Naive thymus-derived CD4-positive, alpha-beta T cell (primary cell): Measurements from ENCODE around the gene GIGYF2. TPM values are rescaled to one million over a fixed set of nuclear protein-coding genes. Genes with fewer than 3 reads are reported as not detected.
"Not testable (repeated sequence)": the region's sequence is repeated elsewhere in the genome, so short reads cannot be mapped to it uniquely, and the experiment has no call there.

ENCODE experiments used
- ATAC-seq: fragments of 150-1000 bp; cut with Tn5 transposase; 2 replicates; pipeline ENCODE4 v1.10.0; 2021; ENCODE audit warnings: mild to moderate bottlenecking, moderate library complexity
- CTCF ChIA-PET: fragments of 350-600 bp; sonication (Branson Sonifier 250); formaldehyde crosslinking; loops from one replicate; lab custom pipeline; 2021; ENCODE audit warnings: antibody characterized with exemption; lab: Charles Lee
- POLR2A ChIA-PET: fragments of 350-600 bp; sonication (Branson Sonifier 250); formaldehyde crosslinking; loops from one replicate; lab custom pipeline; 2021; ENCODE audit warnings: antibody characterized with exemption, inconsistent platforms; lab: Charles Lee
- DNase-seq, 9 donors: peaks; one replicate each; pipeline versions ENCODE4 v3.0.0 to v3.0.0-alpha.2; 2020 to 2022; ENCODE audit warnings: mixed read lengths in 1 of 9
- H3K27ac ChIP-seq: one replicate; pipeline ENCODE4 v1.7.0; 2013; ENCODE audit warnings: mild to moderate bottlenecking, low read depth, low read length, moderate library complexity
- H3K27me3 ChIP-seq, 2 donors: one replicate each; pipeline ENCODE4 v1.7.0; 2013; ENCODE audit warnings: low read length in 2 of 2, mild to moderate bottlenecking in 2 of 2, moderate library complexity in 2 of 2; ENCODE audit not compliant: control insufficient read depth in 2 of 2, insufficient read depth in 2 of 2
- H3K36me3 ChIP-seq, 3 experiments: 1 replicate in 2 of 3; 2 replicates in 1 of 3; pipeline ENCODE4 v1.7.0; 2013; ENCODE audit warnings: low read length in 3 of 3, mild to moderate bottlenecking in 3 of 3, moderate library complexity in 1 of 3; ENCODE audit not compliant: insufficient read depth in 3 of 3, control insufficient read depth in 2 of 3
- H3K4me1 ChIP-seq, 2 donors: one replicate each; pipeline ENCODE4 v1.7.0; 2013; ENCODE audit warnings: low read length in 2 of 2, mild to moderate bottlenecking in 2 of 2, moderate library complexity in 1 of 2; ENCODE audit not compliant: control insufficient read depth in 2 of 2, insufficient read depth in 2 of 2
- H3K4me3 ChIP-seq: 2 replicates; pipeline ENCODE4 v1.7.0; 2013; ENCODE audit warnings: mild to moderate bottlenecking, low read length
- H3K9me3 ChIP-seq, 3 experiments: 1 replicate in 2 of 3; 2 replicates in 1 of 3; pipeline ENCODE4 v1.7.0; 2013; ENCODE audit warnings: low read length in 3 of 3; ENCODE audit not compliant: control insufficient read depth in 2 of 3
- H3K27ac Mint-ChIP-seq, 9 donors: one replicate each; pipeline ENCODE4 v1.8.0; 2020 to 2022; ENCODE audit warnings: mixed read lengths in 9 of 9, mild to moderate bottlenecking in 8 of 9, moderate library complexity in 5 of 9, inconsistent platforms in 2 of 9
- H3K27me3 Mint-ChIP-seq, 5 donors: one replicate each; pipeline ENCODE4 v1.8.0; 2021 to 2022; ENCODE audit warnings: mixed read lengths in 5 of 5, mild to moderate bottlenecking in 1 of 5
- H3K36me3 Mint-ChIP-seq, 5 donors: one replicate each; pipeline ENCODE4 v1.8.0; 2020 to 2022; ENCODE audit warnings: mixed read lengths in 5 of 5, mild to moderate bottlenecking in 3 of 5, inconsistent platforms in 1 of 5
- H3K4me1 Mint-ChIP-seq, 7 donors: one replicate each; pipeline ENCODE4 v1.8.0; 2020 to 2022; ENCODE audit warnings: mixed read lengths in 7 of 7, mild to moderate bottlenecking in 3 of 7, inconsistent platforms in 1 of 7
- H3K4me3 Mint-ChIP-seq, 10 donors: one replicate each; pipeline ENCODE4 v1.8.0; 2020 to 2022; ENCODE audit warnings: mild to moderate bottlenecking in 10 of 10, mixed read lengths in 10 of 10, moderate library complexity in 6 of 10, inconsistent platforms in 2 of 10
- H3K9me3 Mint-ChIP-seq, 11 donors: one replicate each; pipeline ENCODE4 v1.8.0; 2020 to 2022; ENCODE audit warnings: mixed read lengths in 11 of 11, mild to moderate bottlenecking in 4 of 11, inconsistent platforms in 1 of 11, moderate library complexity in 1 of 11
- intact Hi-C, 2 donors: fragments of 100-400 bp; cut with micrococcal nuclease; formaldehyde crosslinking; loops; one replicate each; pipeline ENCODE4 v1.15.1; 2023
- polyA plus RNA-seq, 2 donors: library from polyadenylated mRNA; unstranded; fragments of 300-500 nt; fragmentation: Illumina TruSeq; gene quantifications; one replicate each; pipeline ENCODE4 v1.2.3, GENCODE V29; 2021
- total RNA-seq, 6 experiments: library from RNA in 5 of 6; stranded (reverse) in 5 of 6; gene quantifications; 1 replicate in 5 of 6; 2 replicates in 1 of 6; pipeline ENCODE4 v1.2.3 and lab custom pipeline; 2021 to 2026

The GIGYF2 gene
- total and polyA plus RNA-seq, 7 experiments from 2014 or later = 25.3 to 82.8 (median 72.3) TPM

DNA sequence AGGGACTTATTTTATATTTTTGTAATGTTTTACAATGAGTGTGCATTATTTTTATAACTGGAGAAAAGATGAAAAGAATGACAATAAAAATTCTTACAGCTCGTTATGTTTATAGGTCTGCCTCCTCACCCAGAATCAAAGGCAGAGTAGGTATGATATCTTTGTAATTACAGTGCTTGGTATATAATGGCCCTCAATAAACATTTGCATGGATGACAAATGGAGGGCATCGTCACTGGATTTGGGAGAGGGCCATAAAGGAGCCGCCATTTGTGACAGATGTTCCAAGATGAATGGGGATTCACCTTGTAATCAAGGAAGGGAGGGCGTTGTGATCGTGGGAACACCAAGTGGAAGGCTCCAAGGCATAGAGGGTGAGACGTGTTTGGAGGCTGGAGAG is 22.6 kb upstream of the GIGYF2 start:
- H3K4me1 ChIP-seq = no peaks in the 10 kb centered on the region
- Mint-ChIP-seq H3K27me3 (peaks cover 8 to 24% (median 10%) of the 10 kb centered on the region in 5 donors), H3K4me3 (no peak overlapping the region), H3K36me3 (no peaks in the 10 kb centered on the region), H3K27ac (no peak overlapping the region), H3K4me1 (peaks cover 0 to 7% (median 0%) of the 10 kb centered on the region in 7 donors), H3K9me3 (peaks cover 0 to 1% (median 0%) of the 10 kb centered on the region in 11 donors)
- DNase-seq = no peak
- no peaks in the 10 kb centered on the region for H3K36me3 ChIP-seq
- ChIA-PET POLR2A (no interaction called here), CTCF (no interaction called here)
- intact Hi-C loops = no loop called here
- H3K4me3 ChIP-seq = no peak overlapping the region
- no peak overlapping the region for H3K27ac ChIP-seq
- no peaks in the 10 kb centered on the region for H3K9me3 ChIP-seq
- ATAC-seq = no peak
- H3K27me3 ChIP-seq = no peaks in the 10 kb centered on the region

DNA sequence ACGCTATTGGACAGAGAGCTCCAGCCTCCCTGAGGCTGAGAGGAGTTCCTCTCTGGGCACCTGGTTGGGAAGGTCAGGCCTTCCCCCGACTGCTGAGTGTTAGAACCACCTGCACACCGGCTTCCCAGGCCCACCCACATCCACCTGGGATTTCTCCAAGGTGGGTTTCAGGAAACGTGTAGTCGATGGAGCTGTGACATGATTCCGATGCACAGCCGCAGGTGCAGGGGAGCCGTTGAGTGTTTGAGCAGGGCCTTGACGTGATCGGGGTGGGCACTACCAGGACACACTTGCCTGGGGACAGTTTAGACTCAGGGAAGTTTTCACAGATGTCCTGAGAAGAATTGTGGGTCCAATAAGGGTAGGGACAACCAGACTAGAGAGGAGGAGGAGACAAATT is 21.8 kb upstream of the GIGYF2 start:
- no peak overlapping the region for H3K4me3 ChIP-seq
- H3K4me1 ChIP-seq = no peaks in the 10 kb centered on the region
- intact Hi-C loops = no loop called here
- no peaks in the 10 kb centered on the region for H3K36me3 ChIP-seq
- H3K27me3 ChIP-seq = no peaks in the 10 kb centered on the region
- H3K4me3 Mint-ChIP-seq = no peak overlapping the region
- CTCF ChIA-PET = interaction anchor here (0.7 kb wide), 1 partner anchor 461 kb away, joined by 3 read pairs; no protein-coding TSS in a partner anchor
- H3K36me3 Mint-ChIP-seq = no peaks in the 10 kb centered on the region
- peak overlapping the region in 3 of 9 donors; percentile 7 to 68 (median 45) for H3K27ac Mint-ChIP-seq
- ATAC-seq (no peak), DNase-seq (no peak)
- H3K9me3 Mint-ChIP-seq = peaks cover 0 to 1% (median 0%) of the 10 kb centered on the region in 11 donors
- no peak overlapping the region for H3K27ac ChIP-seq
- H3K27me3 Mint-ChIP-seq = peaks cover 8 to 28% (median 14%) of the 10 kb centered on the region in 5 donors
- POLR2A ChIA-PET = no interaction called here
- no peaks in the 10 kb centered on the region for H3K9me3 ChIP-seq
- peaks cover 0 to 7% (median 0%) of the 10 kb centered on the region in 7 donors for H3K4me1 Mint-ChIP-seq

DNA sequence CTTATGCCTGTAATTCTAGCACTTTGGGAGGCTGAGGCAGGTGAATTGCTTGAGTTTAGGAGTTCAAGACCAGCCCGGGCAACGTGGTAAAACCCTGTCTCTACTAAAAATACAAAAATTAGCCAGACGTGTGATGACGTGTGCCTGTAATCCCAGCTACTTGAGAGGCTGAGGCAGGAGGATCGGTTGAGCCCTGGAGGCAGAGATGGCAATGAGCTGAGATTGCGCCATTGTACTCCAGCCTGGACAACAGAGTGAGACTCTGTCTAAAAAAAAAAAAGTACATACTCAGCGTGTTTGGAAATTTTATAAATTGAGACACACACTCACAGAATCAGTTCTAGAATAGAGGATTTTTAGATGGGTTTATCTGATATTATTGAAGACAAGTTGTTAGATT is 17.1 kb upstream of the GIGYF2 start:
- H3K27me3 Mint-ChIP-seq = peaks cover 5 to 32% (median 22%) of the 10 kb centered on the region in 5 donors
- no peaks in the 10 kb centered on the region for H3K4me1 ChIP-seq
- DNase-seq (no peak), ATAC-seq (no peak)
- H3K4me3 Mint-ChIP-seq = no peak overlapping the region
- H3K9me3 Mint-ChIP-seq = peaks cover 0 to 3% (median 0%) of the 10 kb centered on the region in 11 donors
- no peaks in the 10 kb centered on the region for H3K36me3 Mint-ChIP-seq
- CTCF ChIA-PET = no interaction called here
- H3K36me3 ChIP-seq = no peaks in the 10 kb centered on the region
- H3K27ac Mint-ChIP-seq = no peak overlapping the region
- intact Hi-C loops = no loop called here
- POLR2A ChIA-PET = no interaction called here
- H3K4me3 ChIP-seq = no peak overlapping the region
- no peaks in the 10 kb centered on the region for H3K27me3 ChIP-seq
- no peaks in the 10 kb centered on the region for H3K9me3 ChIP-seq
- H3K4me1 Mint-ChIP-seq = peaks cover 0 to 7% (median 0%) of the 10 kb centered on the region in 7 donors
- H3K27ac ChIP-seq = no peak overlapping the region

DNA sequence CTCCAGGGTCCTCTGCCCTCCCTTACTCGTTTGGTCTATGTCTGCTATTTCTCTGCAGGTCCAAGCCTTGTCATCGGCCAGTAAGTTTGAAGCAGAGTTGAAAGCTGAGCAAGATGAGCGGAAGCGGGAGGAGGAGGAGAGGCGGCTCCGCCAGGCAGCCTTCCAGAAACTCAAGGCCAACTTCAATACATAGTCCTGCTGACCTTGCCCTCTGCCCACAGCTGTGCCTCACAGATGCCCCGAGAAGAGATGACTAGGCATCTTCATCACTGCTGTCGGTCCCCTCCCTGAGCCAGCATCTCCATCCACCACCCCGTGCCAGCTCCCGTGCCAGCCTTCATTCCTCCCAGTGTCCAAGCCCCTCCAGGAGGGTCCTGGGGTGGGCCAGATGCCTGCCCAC is 15.6 kb upstream of the GIGYF2 start:
- Histone ChIP-seq H3K4me3 (no peak overlapping the region), H3K36me3 (no peaks in the 10 kb centered on the region), H3K27me3 (no peaks in the 10 kb centered on the region), H3K27ac (no peak overlapping the region), H3K9me3 (no peaks in the 10 kb centered on the region), H3K4me1 (no peaks in the 10 kb centered on the region)
- CTCF ChIA-PET = no interaction called here
- no peak for DNase-seq
- Mint-ChIP-seq H3K27ac (peak overlapping the region in 1 of 9 donors; percentile 28), H3K4me1 (peaks cover 0 to 2% (median 0%) of the 10 kb centered on the region in 7 donors), H3K9me3 (peaks cover 0 to 2% (median 0%) of the 10 kb centered on the region in 11 donors), H3K4me3 (no peak overlapping the region), H3K27me3 (peaks cover 5 to 34% (median 16%) of the 10 kb centered on the region in 5 donors), H3K36me3 (no peaks in the 10 kb centered on the region)
- no peak for ATAC-seq
- POLR2A ChIA-PET = no interaction called here
- intact Hi-C loops = no loop called here

DNA sequence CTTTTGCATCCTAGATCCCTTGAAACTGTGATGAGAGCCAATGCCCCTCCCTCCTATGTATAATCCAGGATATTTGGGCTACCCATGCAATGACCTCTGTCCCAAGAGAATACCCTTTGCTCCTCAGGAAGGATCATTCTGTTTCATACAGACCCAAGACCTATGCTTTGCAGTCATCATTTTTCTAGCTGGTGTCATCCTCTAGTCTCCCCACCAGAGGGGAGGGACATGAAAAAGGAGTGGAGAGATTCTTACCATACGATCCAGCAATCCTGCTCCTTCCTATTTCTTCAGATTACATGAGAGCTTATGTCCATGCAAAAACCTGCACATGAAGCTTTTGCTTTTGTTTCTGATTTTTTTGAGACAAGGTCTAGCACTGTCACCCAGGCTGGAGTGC is 13.8 kb upstream of the GIGYF2 start:
- H3K9me3 ChIP-seq = no peaks in the 10 kb centered on the region
- no peaks in the 10 kb centered on the region for H3K36me3 Mint-ChIP-seq
- H3K27ac Mint-ChIP-seq = no peak overlapping the region
- peaks cover 0 to 2% (median 0%) of the 10 kb centered on the region in 11 donors for H3K9me3 Mint-ChIP-seq
- no peaks in the 10 kb centered on the region for H3K36me3 ChIP-seq
- peaks cover 5 to 32% (median 16%) of the 10 kb centered on the region in 5 donors for H3K27me3 Mint-ChIP-seq
- intact Hi-C loops = no loop called here
- no peak overlapping the region for H3K4me3 Mint-ChIP-seq
- H3K4me3 ChIP-seq = no peak overlapping the region
- H3K27me3 ChIP-seq = no peaks in the 10 kb centered on the region
- DNase-seq = no peak
- no peak for ATAC-seq
- POLR2A ChIA-PET = interaction anchor here (0.7 kb wide), 1 partner anchor 444 kb away, joined by 3 read pairs; no protein-coding TSS in a partner anchor
- CTCF ChIA-PET = interaction anchor here (0.8 to 0.9 kb wide), 2 partner anchors 10 to 33 kb away, joined by 3 read pairs; no protein-coding TSS in a partner anchor
- no peak overlapping the region for H3K27ac ChIP-seq
- H3K4me1 ChIP-seq = no peaks in the 10 kb centered on the region
- H3K4me1 Mint-ChIP-seq = peaks cover 0 to 2% (median 0%) of the 10 kb centered on the region in 7 donors

DNA sequence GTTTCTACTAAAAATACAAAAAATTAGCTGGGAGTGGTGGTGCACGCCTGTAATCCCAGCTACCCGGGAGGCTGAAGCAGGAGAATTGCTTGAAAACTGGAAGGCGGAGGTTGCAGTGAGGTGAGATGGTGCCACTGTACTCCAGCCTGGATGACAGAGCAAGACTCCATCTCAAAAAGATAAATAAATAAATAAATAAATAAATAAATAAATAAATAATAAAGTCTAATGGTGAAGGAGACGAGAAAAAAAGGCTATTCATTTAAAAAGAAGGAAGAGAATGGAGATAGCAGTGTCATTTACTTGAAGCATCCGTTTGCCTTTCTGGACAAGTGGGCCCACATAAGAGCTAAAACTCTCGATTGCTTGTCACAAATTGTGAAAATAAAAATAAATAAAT is 11.7 kb upstream of the GIGYF2 start:
- DNase-seq, H3K4me1 Mint-ChIP-seq, H3K4me3 Mint-ChIP-seq, CTCF ChIA-PET, H3K27ac Mint-ChIP-seq, H3K36me3 ChIP-seq, intact Hi-C loops, H3K9me3 ChIP-seq, ATAC-seq, H3K36me3 Mint-ChIP-seq, POLR2A ChIA-PET, H3K4me3 ChIP-seq, H3K4me1 ChIP-seq, H3K27me3 ChIP-seq, H3K27ac ChIP-seq, H3K9me3 Mint-ChIP-seq: not testable (repeated sequence)
- H3K27me3 Mint-ChIP-seq = peaks cover 0 to 21% (median 0%) of the 10 kb centered on the region in 5 donors
